Stimulated activated CD8-positive, alpha-beta memory T cell treated with anti-CD3 and anti-CD28 coated beads, Interleukin-12 subunit alpha, Interleukin-12 subunit beta, amount 100 ng/mL, for 24 hours (primary cell): Measurements from ENCODE around the gene MTA2.
"Not testable (repeated sequence)": the region's sequence is repeated elsewhere in the genome, so short reads cannot be mapped to it uniquely, and the experiment has no call there.

Experiments used
- DNase-seq: peaks from one replicate; pipeline ENCODE4 v3.0.0-alpha.2; 2020; ENCODE audit errors: extremely low read depth

MTA2 gene

DNA sequence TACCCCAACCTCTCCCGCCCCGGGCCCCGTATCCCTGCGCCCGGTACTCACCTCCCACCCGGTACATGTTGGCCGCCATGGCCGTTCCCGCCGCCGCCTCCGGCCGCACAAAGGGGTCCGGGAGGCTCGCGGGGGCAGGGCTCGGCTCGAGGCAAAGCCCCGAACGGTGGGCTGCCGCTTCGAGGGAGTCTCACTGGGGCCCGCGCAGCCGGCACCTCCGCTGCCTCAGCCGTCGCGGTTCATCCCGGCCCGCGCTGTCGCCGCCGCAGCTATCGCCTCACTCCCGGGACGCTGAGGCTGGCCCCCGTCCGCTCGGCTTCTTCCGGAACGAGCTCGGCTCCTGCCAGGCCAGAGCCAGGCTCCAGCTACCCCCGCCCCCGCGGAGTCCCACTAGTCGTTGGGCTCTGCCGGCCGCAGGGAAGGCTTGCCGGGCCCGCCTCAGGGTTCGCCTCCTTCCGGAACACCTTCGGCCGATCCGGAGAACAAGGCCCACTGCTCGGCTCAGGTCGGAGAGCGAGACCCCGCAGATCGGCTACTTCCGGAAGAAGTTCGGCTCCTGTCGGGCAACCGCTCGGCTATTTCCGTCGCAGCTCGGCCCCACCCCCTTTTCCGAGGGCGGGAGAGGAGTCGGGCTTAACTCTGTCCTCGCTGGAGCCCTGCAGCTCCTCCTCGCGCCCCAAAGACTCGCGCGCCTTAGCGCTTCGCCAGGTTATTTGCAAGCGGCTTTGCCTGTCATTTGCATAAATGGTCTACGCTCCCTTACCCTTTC lies at the start of gene MTA2:
Gene MTA2, minus strand, starts transcription at position 494 of the 769 bp plus-strand sequence. Its CDS starts 415 bp downstream, at position 79.
- peak; percentile 91 for DNase-seq

GRCh38 chr11:62650283-62650682 lies 48.6 kb upstream of the MTA2 start:
- DNase-seq: not testable (repeated sequence)

DNA sequence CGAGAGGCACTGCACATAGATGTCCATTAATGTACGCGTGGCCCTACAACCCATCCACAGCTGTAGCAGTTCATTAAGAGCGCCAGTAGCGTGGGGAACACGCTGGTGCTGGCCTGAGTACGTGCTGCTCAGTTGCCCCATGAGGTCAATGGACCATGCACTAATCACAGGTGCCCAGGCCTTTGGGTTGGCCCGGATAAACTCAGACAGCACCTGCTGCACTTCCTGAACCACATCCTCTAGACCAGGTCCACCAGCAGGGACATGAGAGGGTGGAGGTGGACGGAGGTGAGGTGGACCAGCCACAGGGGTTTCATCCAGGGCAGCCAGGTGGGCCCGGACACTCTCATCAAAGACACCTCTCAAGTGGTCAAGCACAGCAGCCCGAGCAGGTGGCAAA lies 47.8 kb upstream of the MTA2 start:
- DNase-seq: no peak

DNA sequence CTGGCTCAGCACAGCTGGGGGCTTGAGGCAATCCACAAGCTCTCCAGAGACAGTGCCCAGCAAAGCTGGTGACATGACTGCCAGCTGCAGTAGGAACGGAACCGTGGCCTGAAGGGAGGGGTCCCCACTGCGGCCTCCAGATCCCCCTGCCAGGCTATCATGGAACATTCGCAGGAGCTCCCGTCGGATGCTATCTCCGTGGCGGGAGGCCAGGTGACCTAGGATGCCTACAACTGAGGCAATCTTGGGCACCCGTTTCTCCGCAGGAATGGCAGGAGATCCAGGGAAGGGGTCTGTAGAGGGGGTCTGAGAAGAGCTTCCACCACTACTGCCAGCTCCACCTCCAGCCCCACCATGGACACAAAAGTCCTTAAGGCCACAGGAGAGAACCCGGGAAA lies 47.3 kb upstream of the MTA2 start:
- DNase-seq: no peak

DNA sequence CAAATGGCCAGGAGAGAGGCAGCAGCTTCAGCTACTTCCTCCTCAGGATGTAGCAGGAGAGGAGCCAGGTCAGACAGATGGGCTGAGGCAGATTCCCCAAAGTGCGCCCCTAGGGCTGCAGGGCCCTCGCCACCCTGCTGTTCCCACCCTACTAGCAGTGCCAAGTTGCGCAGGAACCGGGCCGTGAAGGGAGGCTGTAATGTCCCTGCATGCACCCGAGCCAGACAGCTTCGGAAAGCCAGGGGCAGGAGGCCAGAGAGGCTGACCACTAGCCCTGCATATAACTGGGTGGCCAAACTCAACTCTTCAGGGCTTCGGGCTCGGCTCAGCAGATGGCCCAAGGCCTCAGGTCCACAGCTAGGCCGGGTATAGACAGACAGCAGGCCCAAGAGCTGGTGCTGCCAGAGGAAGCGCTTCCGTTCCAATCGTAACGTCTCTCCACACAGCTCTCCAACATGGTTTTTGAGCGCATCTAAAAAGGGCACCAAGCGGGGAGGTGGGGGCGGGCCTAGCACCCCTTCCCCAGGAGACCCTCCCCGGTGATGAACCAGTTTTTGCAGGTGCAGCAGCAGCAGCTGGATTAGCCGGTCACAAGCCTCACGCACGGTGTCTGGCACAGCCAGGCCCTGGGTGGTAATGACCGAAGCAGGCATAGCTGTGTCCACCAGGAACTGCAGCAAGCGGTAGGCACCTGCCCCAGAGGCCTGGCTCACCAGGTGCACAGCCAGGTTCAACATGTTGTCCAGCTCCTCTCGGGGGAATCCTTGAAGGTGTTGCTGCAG lies 46.7 kb upstream of the MTA2 start:
- no peak for DNase-seq

GRCh38 chr11:62647609-62648005 lies 45.9 kb upstream of the MTA2 start:
- DNase-seq: no peak

GRCh38 chr11:62646825-62647608 lies 45.4 kb upstream of the MTA2 start:
- no peak for DNase-seq

GRCh38 chr11:62645946-62646824 lies 44.5 kb upstream of the MTA2 start, which contains the start of gene GANAB:
TSS of gene GANAB (minus strand) at chr11:62646613. CDS start at chr11:62646599, 14 bp downstream.
- peak; percentile 99 for DNase-seq

DNA sequence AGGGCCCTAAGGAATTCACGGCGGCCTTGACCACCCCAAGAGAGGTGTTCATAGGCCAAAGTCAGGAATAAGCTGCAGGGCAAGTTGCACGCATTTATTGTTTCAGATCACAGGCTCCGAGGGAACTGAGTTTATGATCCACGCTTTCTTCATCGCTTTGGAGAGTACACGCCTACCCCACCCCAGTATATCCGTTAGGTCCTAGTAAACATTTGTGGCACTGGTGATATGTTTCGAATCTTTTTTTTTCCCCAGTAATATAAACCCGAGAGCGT lies 43.9 kb upstream of the MTA2 start:
- DNase-seq: no peak

DNA sequence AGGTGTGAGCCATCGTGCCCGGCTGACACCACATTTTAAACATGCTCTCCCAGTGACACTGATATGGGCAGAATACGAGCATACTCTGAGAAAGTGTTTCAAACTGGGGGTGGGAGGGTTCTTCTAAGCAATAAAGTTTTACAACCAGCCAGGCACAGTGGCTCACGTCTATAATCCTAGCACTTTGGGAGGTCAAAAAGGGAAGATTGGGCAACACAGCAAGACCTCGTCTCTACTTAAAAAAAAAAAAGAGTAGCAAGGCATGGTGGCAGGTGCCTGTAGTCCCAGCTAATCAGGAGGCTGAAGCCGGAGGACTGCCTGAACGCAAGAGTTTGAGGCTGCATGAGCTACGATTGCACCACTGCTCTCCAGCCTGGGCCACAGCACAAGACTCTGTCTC lies 42.6 kb upstream of the MTA2 start:
- no peak for DNase-seq

DNA sequence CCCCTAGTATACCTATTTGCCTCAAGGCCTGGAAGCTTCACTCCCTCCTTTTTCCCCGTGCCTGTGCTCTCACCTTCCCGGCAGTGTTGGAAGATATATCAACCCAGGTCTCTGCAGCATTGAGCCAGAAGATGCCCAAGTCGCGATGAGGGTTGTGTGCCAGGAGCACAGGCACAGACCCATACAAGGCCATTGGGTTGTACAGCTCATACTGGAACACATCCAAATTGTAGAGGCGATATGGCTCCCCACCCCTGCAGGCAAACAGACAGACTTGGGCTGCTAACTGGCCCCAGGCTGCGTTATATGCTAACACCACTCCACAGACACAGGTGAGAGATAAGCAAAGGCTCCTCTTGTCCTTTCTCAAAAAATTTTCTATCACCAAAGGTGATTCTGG lies 30.8 kb upstream of the MTA2 start:
- no peak for DNase-seq

GRCh38 chr11:62627713-62628112 lies 26.0 kb upstream of the MTA2 start:
- no peak for DNase-seq

GRCh38 chr11:62622476-62623089 lies 20.9 kb upstream of the MTA2 start:
- DNase-seq: no peak

GRCh38 chr11:62621567-62622470 lies 20.2 kb upstream of the MTA2 start, which contains the start of gene B3GAT3:
TSS of gene B3GAT3 (minus strand) at chr11:62621986. CDS start at chr11:62621947, 39 bp downstream.
- DNase-seq: peak; percentile 88

- no peak for DNase-seq
Measured at GRCh38 chr11:62621027-62621566, 19.4 kb upstream of the MTA2 start.

- DNase-seq: not testable (repeated sequence)
Measured at GRCh38 chr11:62616957-62617356, 15.3 kb upstream of the MTA2 start.

- no peak for DNase-seq
Measured at GRCh38 chr11:62615521-62615920, 13.9 kb upstream of the MTA2 start.

DNA sequence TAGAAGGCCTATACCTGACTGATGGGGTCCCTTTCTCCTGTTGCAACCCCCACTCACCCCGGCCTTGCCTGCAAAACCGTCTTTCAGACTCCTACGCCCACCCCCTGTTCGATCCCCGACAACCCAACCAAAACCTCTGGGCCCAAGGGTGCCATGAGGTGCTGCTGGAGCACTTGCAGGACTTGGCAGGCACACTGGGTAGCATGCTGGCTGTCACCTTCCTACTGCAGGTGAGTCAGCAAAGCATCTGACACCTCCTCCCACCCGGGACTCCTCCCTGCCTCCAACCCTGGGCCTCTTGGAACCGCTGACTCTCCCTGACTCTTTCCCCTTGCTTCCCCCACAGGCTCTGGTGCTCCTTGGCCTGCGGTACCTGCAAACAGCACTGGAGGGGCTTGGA lies 12.6 kb upstream of the MTA2 start:
- no peak for DNase-seq

- no peak for DNase-seq
Measured at GRCh38 chr11:62613291-62613778, 11.7 kb upstream of the MTA2 start.
